GM18873 (cell line): ENCODE results near the gene COMMD9.

Experiments
- ATAC-seq: cut with Tn5 transposase; IDR thresholded peaks from one replicate; pipeline ENCODE4 v1.9.1; 2021; ENCODE audit warnings: mild to moderate bottlenecking, moderate library complexity, moderate number of reproducible peaks; ENCODE audit not compliant: unreplicated experiment, low FRiP score

COMMD9 gene

GRCh38 chr11:36258730-36259360, 30.4 kb downstream of the COMMD9 start:
- ATAC-seq = no peak

GRCh38 chr11:36257351-36257750, 31.9 kb downstream of the COMMD9 start:
- ATAC-seq = no peak

- no peak for ATAC-seq
Observed at GRCh38 chr11:36254713-36255112, 34.5 kb downstream of the COMMD9 start.

GRCh38 chr11:36253238-36253637, 36.0 kb downstream of the COMMD9 start:
- ATAC-seq = no peak

GRCh38 chr11:36251823-36252222, 37.4 kb downstream of the COMMD9 start:
- no peak for ATAC-seq

- no peak for ATAC-seq
Observed at GRCh38 chr11:36249246-36249645, 40.0 kb downstream of the COMMD9 start.

- no peak for ATAC-seq
Observed at GRCh38 chr11:36248436-36248835, 40.8 kb downstream of the COMMD9 start.

- ATAC-seq = no peak
Observed at GRCh38 chr11:36247493-36247892, 41.7 kb downstream of the COMMD9 start.

GRCh38 chr11:36243641-36244040, 45.6 kb downstream of the COMMD9 start:
- no peak for ATAC-seq

- ATAC-seq = no peak
Observed at GRCh38 chr11:36241497-36241896, 47.7 kb downstream of the COMMD9 start.

GRCh38 chr11:36240801-36241200, 48.4 kb downstream of the COMMD9 start:
- no peak for ATAC-seq

- no peak for ATAC-seq
Observed at GRCh38 chr11:36240173-36240572, 49.1 kb downstream of the COMMD9 start.

GRCh38 chr11:36239636-36240035, 49.6 kb downstream of the COMMD9 start:
- no peak for ATAC-seq

GRCh38 chr11:36238881-36239280, 50.3 kb downstream of the COMMD9 start:
- no peak for ATAC-seq

- ATAC-seq = no peak
Observed at GRCh38 chr11:36238036-36238631, 51.1 kb downstream of the COMMD9 start.

GRCh38 chr11:36237391-36237790, 51.8 kb downstream of the COMMD9 start:
- no peak for ATAC-seq

GRCh38 chr11:36235750-36236149, 53.5 kb downstream of the COMMD9 start:
- ATAC-seq = no peak

GRCh38 chr11:36234825-36235224, 54.4 kb downstream of the COMMD9 start:
- no peak for ATAC-seq

- ATAC-seq = no peak
Observed at GRCh38 chr11:36233204-36233603, 56.0 kb downstream of the COMMD9 start.

- ATAC-seq = no peak
Observed at GRCh38 chr11:36230779-36231699, 58.2 kb downstream of the COMMD9 start.

GRCh38 chr11:36229091-36229705, 60.0 kb downstream of the COMMD9 start:
- ATAC-seq = no peak
